B cell (primary cell): Measurements from ENCODE around the gene PRXL2A. TPM values are rescaled to one million over a fixed set of nuclear protein-coding genes. Genes with fewer than 3 reads are reported as not detected.

Source experiments
- ATAC-seq: fragments of 200-7000 bp; cut with Tn5 transposase; one replicate; pipeline ENCODE4 v1.10.0; 2021; ENCODE audit warnings: low read depth, mild to moderate bottlenecking, moderate number of reproducible peaks, moderate library complexity
- CTCF ChIA-PET: fragments of 350-600 bp; sonication (Branson Sonifier 250); formaldehyde crosslinking; loops from one replicate; lab custom pipeline; 2021; ENCODE audit warnings: antibody characterized with exemption, inconsistent platforms; lab: Charles Lee
- POLR2A ChIA-PET: fragments of 350-600 bp; sonication (Branson Sonifier 250); formaldehyde crosslinking; loops from one replicate; lab custom pipeline; 2021; ENCODE audit warnings: antibody characterized with exemption; lab: Charles Lee
- DNase-seq: peaks from one replicate; pipeline ENCODE4 v3.0.0; 2013
- H2AFZ ChIP-seq: 2 replicates; pipeline ENCODE4 v1.6.1; 2012; ENCODE audit warnings: mild to moderate bottlenecking, low read depth, low read length; ENCODE audit not compliant: insufficient read depth, poor library complexity, severe bottlenecking
- H3K27ac ChIP-seq, 2 donors: 1 replicate in 1 of 2; 2 replicates in 1 of 2; pipeline ENCODE4 v1.5.1; 2012 to 2013; ENCODE audit warnings: low read length in 2 of 2, mild to moderate bottlenecking in 2 of 2, moderate library complexity in 1 of 2
- H3K27me3 ChIP-seq, 4 experiments: fragments of 200-600 bp in 1 of 4; sonication (generic) in 1 of 4; replicated peaks in 1 of 4; 1 replicate in 2 of 4; 2 replicates in 2 of 4; pipeline versions ENCODE4 v1.6.1 to v1.7.0; 2013 to 2016; ENCODE audit warnings: low read length in 3 of 4, mild to moderate bottlenecking in 2 of 4, mixed read lengths in 1 of 4, moderate library complexity in 1 of 4; ENCODE audit not compliant: insufficient read depth in 4 of 4, control insufficient read depth in 3 of 4; ENCODE audit errors: control extremely low read depth in 1 of 4
- H3K36me3 ChIP-seq, 2 experiments: replicated peaks in 1 of 2; 1 replicate in 1 of 2; 2 replicates in 1 of 2; pipeline versions ENCODE4 v1.6.1 to v1.7.1; 2013; ENCODE audit warnings: low read length in 1 of 2; ENCODE audit not compliant: insufficient read depth in 2 of 2, control insufficient read depth in 1 of 2; ENCODE audit errors: control extremely low read depth in 1 of 2, extremely low read depth in 1 of 2
- H3K4me1 ChIP-seq, 2 donors: fragments of 200-600 bp in 1 of 2; sonication (generic) in 1 of 2; 1 replicate in 1 of 2; 2 replicates in 1 of 2; pipeline versions ENCODE4 v1.5.1 to v1.6.1; 2013 to 2017; ENCODE audit warnings: low read length in 2 of 2; ENCODE audit not compliant: control insufficient read depth in 2 of 2, insufficient read depth in 2 of 2
- H3K4me2 ChIP-seq: replicated peaks from 2 replicates; pipeline ENCODE3; 2012; ENCODE audit warnings: mild to moderate bottlenecking, low read depth, low read length; ENCODE audit not compliant: poor library complexity, severe bottlenecking
- H3K4me3 ChIP-seq, 5 experiments: fragments of 200-600 bp in 1 of 5; sonication (generic) in 1 of 5; 1 replicate in 3 of 5; 2 replicates in 2 of 5; pipeline versions ENCODE4 v1.5.1 to v1.7.0; 2011 to 2016; ENCODE audit warnings: low read length in 4 of 5, mild to moderate bottlenecking in 4 of 5, low read depth in 2 of 5, control low read depth in 1 of 5, moderate library complexity in 1 of 5; ENCODE audit not compliant: insufficient read depth in 1 of 5; ENCODE audit errors: control extremely low read depth in 1 of 5, extremely low read depth in 1 of 5
- H3K79me2 ChIP-seq: fragments of 200-600 bp; sonication (generic); one replicate; pipeline ENCODE4 v1.6.0; 2016; ENCODE audit warnings: low read length; ENCODE audit not compliant: control insufficient read depth, insufficient read depth
- H3K9ac ChIP-seq: fragments of 200-600 bp; sonication (generic); 2 replicates; pipeline ENCODE4 v1.6.1; 2017; ENCODE audit warnings: mild to moderate bottlenecking, low read length, moderate library complexity
- H3K9me3 ChIP-seq, 3 donors: one replicate each; pipeline versions ENCODE4 v1.6.1 to v1.7.1; 2013; ENCODE audit warnings: low read length in 2 of 3; ENCODE audit not compliant: control insufficient read depth in 2 of 3, insufficient read depth in 1 of 3; ENCODE audit errors: control extremely low read depth in 1 of 3
- H4K20me1 ChIP-seq: 2 replicates; pipeline ENCODE4 v1.6.0; 2012; ENCODE audit warnings: mild to moderate bottlenecking, low read length; ENCODE audit not compliant: insufficient read depth, control insufficient read depth, poor library complexity, severe bottlenecking
- H3K27ac Mint-ChIP-seq: one replicate; pipeline ENCODE4 v1.8.0; 2021; ENCODE audit warnings: mixed read lengths
- H3K27me3 Mint-ChIP-seq: one replicate; pipeline ENCODE4 v1.8.0; 2021; ENCODE audit warnings: mixed read lengths
- H3K4me1 Mint-ChIP-seq: one replicate; pipeline ENCODE4 v1.8.0; 2021; ENCODE audit warnings: mixed read lengths
- H3K4me3 Mint-ChIP-seq: one replicate; pipeline ENCODE4 v1.8.0; 2021; ENCODE audit warnings: mixed read lengths
- H3K9me3 Mint-ChIP-seq: one replicate; pipeline ENCODE4 v1.8.0; 2022; ENCODE audit warnings: mixed read lengths; ENCODE audit not compliant: insufficient read depth
- EZH2 ChIP-seq: IDR thresholded peaks from 2 replicates; pipeline ENCODE4 v1.6.1; 2012; ENCODE audit warnings: borderline replicate concordance, low read depth, mild to moderate bottlenecking, moderate library complexity, low read length; ENCODE audit not compliant: insufficient read depth, poor library complexity, severe bottlenecking
- WGBS: methylation state at CpG from one replicate; pipeline ENCODE4 v1.1.5; 2013; ENCODE audit warnings: missing lambda C conversion rate; ENCODE audit not compliant: insufficient coverage; 5-methylcytosine and 5-hydroxymethylcytosine counted together
- intact Hi-C: fragments of 100-400 bp; cut with micrococcal nuclease; formaldehyde crosslinking; loops from one replicate; pipeline ENCODE4 v1.10.0; 2022
- polyA plus RNA-seq: library from polyadenylated mRNA; depleted of rRNA; stranded (reverse); fragments of >200 nt; gene quantifications from 2 replicates; pipeline ENCODE4 v1.2.3, GENCODE V29; 2012
- total RNA-seq, 2 donors: library from RNA; stranded (reverse); fragments of 120-200 nt in 1 of 2; gene quantifications; 1 replicate in 1 of 2; 2 replicates in 1 of 2; pipeline versions ENCODE4 v1.2.3 to v1.2.4, GENCODE V29; 2013 to 2022
- TF ChIP-seq, protein P1 (sequence below): fragments of 200-600 bp; IDR thresholded peaks from one replicate; pipeline ENCODE4 v1.8.0; 2022; ENCODE audit warnings: antibody characterized with exemption, mild to moderate bottlenecking

Gene PRXL2A
- total and polyA plus RNA-seq, 2 donors (not counting 1 experiment from before 2014, with no cell fraction given), result 2.8 to 9.4 TPM

- peaks cover 8% of the 10 kb centered on the region for H3K9me3 Mint-ChIP-seq
- H2AFZ ChIP-seq, result no peak overlapping the region
- H4K20me1 ChIP-seq, result no peaks in the 10 kb centered on the region
- no peak overlapping the region for H3K4me3 ChIP-seq
- peaks cover 8% of the 10 kb centered on the region for H3K27me3 Mint-ChIP-seq
- TF ChIP-seq, protein P1, sequence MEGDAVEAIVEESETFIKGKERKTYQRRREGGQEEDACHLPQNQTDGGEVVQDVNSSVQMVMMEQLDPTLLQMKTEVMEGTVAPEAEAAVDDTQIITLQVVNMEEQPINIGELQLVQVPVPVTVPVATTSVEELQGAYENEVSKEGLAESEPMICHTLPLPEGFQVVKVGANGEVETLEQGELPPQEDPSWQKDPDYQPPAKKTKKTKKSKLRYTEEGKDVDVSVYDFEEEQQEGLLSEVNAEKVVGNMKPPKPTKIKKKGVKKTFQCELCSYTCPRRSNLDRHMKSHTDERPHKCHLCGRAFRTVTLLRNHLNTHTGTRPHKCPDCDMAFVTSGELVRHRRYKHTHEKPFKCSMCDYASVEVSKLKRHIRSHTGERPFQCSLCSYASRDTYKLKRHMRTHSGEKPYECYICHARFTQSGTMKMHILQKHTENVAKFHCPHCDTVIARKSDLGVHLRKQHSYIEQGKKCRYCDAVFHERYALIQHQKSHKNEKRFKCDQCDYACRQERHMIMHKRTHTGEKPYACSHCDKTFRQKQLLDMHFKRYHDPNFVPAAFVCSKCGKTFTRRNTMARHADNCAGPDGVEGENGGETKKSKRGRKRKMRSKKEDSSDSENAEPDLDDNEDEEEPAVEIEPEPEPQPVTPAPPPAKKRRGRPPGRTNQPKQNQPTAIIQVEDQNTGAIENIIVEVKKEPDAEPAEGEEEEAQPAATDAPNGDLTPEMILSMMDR, result no peak
- TF ChIP-seq EZH2, result no peak
- ChIA-PET POLR2A (no interaction called here), CTCF (no interaction called here)
- no peaks in the 10 kb centered on the region for H3K27me3 ChIP-seq
- peaks cover 0 to 13% (median 9%) of the 10 kb centered on the region in 3 donors for H3K9me3 ChIP-seq
- no peaks in the 10 kb centered on the region for H3K4me1 ChIP-seq
- ATAC-seq, result no peak
- H3K79me2 ChIP-seq, result no peaks in the 10 kb centered on the region
- no peak overlapping the region for H3K4me3 Mint-ChIP-seq
- no peak for DNase-seq
- no peak overlapping the region for H3K4me2 ChIP-seq
- intact Hi-C loops, result no loop called here
- no peak overlapping the region for H3K27ac ChIP-seq
- 89% methylated on average over 6 of the region's 6 CpGs for WGBS
- H3K27ac Mint-ChIP-seq, result no peak overlapping the region
- no peaks in the 10 kb centered on the region for H3K4me1 Mint-ChIP-seq
- H3K9ac ChIP-seq, result no peak overlapping the region
- H3K36me3 ChIP-seq, result no peaks in the 10 kb centered on the region
Measured at GRCh38 chr10:80371467-80371866, 36.9 kb upstream of the PRXL2A start.

DNA sequence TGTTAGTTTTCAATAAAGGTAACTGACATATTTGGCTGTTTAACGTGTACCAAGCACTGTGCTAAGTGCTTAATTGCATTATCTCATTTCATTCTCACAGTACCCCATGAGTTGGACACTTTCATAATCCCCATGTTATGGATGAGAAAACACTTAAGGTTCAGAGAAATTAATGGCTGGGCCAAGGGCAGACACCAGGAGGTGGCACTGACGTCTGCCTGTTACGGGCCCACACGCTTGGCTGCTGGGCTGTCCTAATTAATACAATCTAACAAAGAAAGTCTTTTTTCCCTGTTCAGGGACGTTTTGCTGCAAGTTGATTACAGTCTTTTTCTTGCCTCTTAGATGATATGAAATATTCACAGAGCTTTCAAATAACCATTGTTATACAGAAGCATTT, 35.7 kb upstream of the PRXL2A start:
- ChIA-PET CTCF (interaction anchor here (3.8 kb wide), 1 partner anchor 132 kb away, joined by 16 read pairs; no protein-coding TSS in a partner anchor), POLR2A (no interaction called here)
- Mint-ChIP-seq H3K4me1 (no peaks in the 10 kb centered on the region), H3K27ac (no peak overlapping the region), H3K4me3 (no peak overlapping the region), H3K27me3 (peaks cover 7% of the 10 kb centered on the region), H3K9me3 (peaks cover 4% of the 10 kb centered on the region)
- ATAC-seq, result no peak
- Histone ChIP-seq H2AFZ (no peak overlapping the region), H3K9ac (no peak overlapping the region), H3K4me1 (no peaks in the 10 kb centered on the region), H3K4me2 (no peak overlapping the region), H3K9me3 (peaks cover 0 to 1% (median 0%) of the 10 kb centered on the region in 3 donors), H3K27ac (no peak overlapping the region), H4K20me1 (no peaks in the 10 kb centered on the region), H3K36me3 (no peaks in the 10 kb centered on the region), H3K27me3 (no peaks in the 10 kb centered on the region), H3K4me3 (no peak overlapping the region), H3K79me2 (no peaks in the 10 kb centered on the region)
- WGBS, result 95% methylated on average over 3 of the region's 5 CpGs
- no peak for DNase-seq
- intact Hi-C loops, result no loop called here
- TF ChIP-seq EZH2, result no peak
- TF ChIP-seq, protein P1, result no peak
